ENCODE results near the gene PDGFRB. TPM values are rescaled to one million over a fixed set of nuclear protein-coding genes. Genes with fewer than 3 reads are reported as not detected.
A peak's percentile ranks its signal among the peaks of the same experiment; 100 is the strongest.

Gene PDGFRB
- total RNA-seq, 1 donor from 2014 or later: 97.8 TPM

- no peak for DNase-seq (ENCODE audit: low spot score)
Observed at GRCh38 chr5:150082889-150083288, 72.8 kb downstream of the PDGFRB start.

- DNase-seq (ENCODE audit: low spot score): no peak
Observed at GRCh38 chr5:150082374-150082773, 73.3 kb downstream of the PDGFRB start.

- peak; percentile 69 for DNase-seq (ENCODE audit: low spot score)
Observed at GRCh38 chr5:150081541-150082283, 73.9 kb downstream of the PDGFRB start.

GRCh38 chr5:150080696-150081435 lies 74.8 kb downstream of the PDGFRB start:
- DNase-seq (ENCODE audit: low spot score): no peak

GRCh38 chr5:150079909-150080461 lies 75.7 kb downstream of the PDGFRB start:
- DNase-seq (ENCODE audit: low spot score): no peak

- DNase-seq (ENCODE audit: low spot score): no peak
Observed at GRCh38 chr5:150078802-150079689, 76.6 kb downstream of the PDGFRB start.

- DNase-seq (ENCODE audit: low spot score): peak; percentile 8
Observed at GRCh38 chr5:150077996-150078801, 77.4 kb downstream of the PDGFRB start.

- DNase-seq (ENCODE audit: low spot score): peak; percentile 6
Observed at GRCh38 chr5:150077060-150077459, 78.6 kb downstream of the PDGFRB start.

- DNase-seq (ENCODE audit: low spot score): peak; percentile 6
Observed at GRCh38 chr5:150075806-150076205, 79.8 kb downstream of the PDGFRB start.

- peak; percentile 7 for DNase-seq (ENCODE audit: low spot score)
Observed at GRCh38 chr5:150075233-150075632, 80.4 kb downstream of the PDGFRB start.

GRCh38 chr5:150073677-150074076 lies 82.0 kb downstream of the PDGFRB start:
- no peak for DNase-seq (ENCODE audit: low spot score)

GRCh38 chr5:150073086-150073625 lies 82.5 kb downstream of the PDGFRB start:
- no peak for DNase-seq (ENCODE audit: low spot score)

- no peak for DNase-seq (ENCODE audit: low spot score)
Observed at GRCh38 chr5:150070821-150071220, 84.8 kb downstream of the PDGFRB start.

GRCh38 chr5:150069672-150070627 lies 85.7 kb downstream of the PDGFRB start:
- DNase-seq (ENCODE audit: low spot score): no peak

- DNase-seq (ENCODE audit: low spot score): no peak
Observed at GRCh38 chr5:150068961-150069645, 86.5 kb downstream of the PDGFRB start.

GRCh38 chr5:150068472-150068871 lies 87.2 kb downstream of the PDGFRB start:
- peak; percentile 35 for DNase-seq (ENCODE audit: low spot score)

- no peak for DNase-seq (ENCODE audit: low spot score)
Observed at GRCh38 chr5:150068071-150068470, 87.6 kb downstream of the PDGFRB start.

GRCh38 chr5:150067405-150067960 lies 88.2 kb downstream of the PDGFRB start:
- DNase-seq (ENCODE audit: low spot score): no peak
